Stimulated activated naive CD8-positive, alpha-beta T cell treated with anti-CD3 and anti-CD28 coated beads, Interleukin-15, Interleukin-2, amounts not matched to agents 100 ng/mL and 50 ng/mL, for 24 hours (primary cell): ENCODE data around the gene RXRG.

Experiments
- H3K27ac Mint-ChIP-seq: one replicate; pipeline ENCODE4 v1.8.0; 2021; ENCODE audit warnings: mild to moderate bottlenecking, mixed read lengths
- H3K27me3 Mint-ChIP-seq: one replicate; pipeline ENCODE4 v1.8.0; 2021; ENCODE audit warnings: mixed read lengths
- H3K36me3 Mint-ChIP-seq: one replicate; pipeline ENCODE4 v1.8.0; 2021; ENCODE audit warnings: low read depth, mixed read lengths
- H3K4me1 Mint-ChIP-seq: one replicate; pipeline ENCODE4 v1.8.0; 2021; ENCODE audit warnings: low read depth, mixed read lengths
- H3K4me3 Mint-ChIP-seq: one replicate; pipeline ENCODE4 v1.8.0; 2021; ENCODE audit warnings: mild to moderate bottlenecking, mixed read lengths
- H3K9me3 Mint-ChIP-seq: one replicate; pipeline ENCODE4 v1.8.0; 2021; ENCODE audit warnings: mixed read lengths

The RXRG gene

DNA sequence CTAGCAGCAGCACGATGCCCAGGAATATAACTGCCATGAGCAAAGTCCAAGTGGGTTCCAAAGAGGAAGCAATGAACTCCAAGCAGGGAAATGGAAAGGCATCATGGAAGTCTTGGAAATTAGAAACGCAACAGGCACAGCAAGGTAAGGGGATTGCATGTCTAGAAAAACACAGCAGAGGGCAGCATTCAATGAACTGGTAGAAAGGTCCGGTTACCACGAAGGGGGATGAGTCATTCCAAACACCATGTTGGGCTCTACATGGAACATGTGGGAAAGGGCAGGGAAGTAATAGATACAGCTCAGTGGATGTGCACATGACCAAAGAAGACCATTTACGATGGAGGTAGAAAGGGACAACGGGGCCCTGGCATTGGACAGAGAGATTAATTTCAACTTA lies 36.4 kb downstream of the RXRG start:
- Mint-ChIP-seq H3K36me3 (no peaks in the 10 kb centered on the region), H3K27me3 (peaks cover 41% of the 10 kb centered on the region), H3K4me3 (no peak overlapping the region), H3K9me3 (no peaks in the 10 kb centered on the region), H3K27ac (no peak overlapping the region), H3K4me1 (no peaks in the 10 kb centered on the region)

DNA sequence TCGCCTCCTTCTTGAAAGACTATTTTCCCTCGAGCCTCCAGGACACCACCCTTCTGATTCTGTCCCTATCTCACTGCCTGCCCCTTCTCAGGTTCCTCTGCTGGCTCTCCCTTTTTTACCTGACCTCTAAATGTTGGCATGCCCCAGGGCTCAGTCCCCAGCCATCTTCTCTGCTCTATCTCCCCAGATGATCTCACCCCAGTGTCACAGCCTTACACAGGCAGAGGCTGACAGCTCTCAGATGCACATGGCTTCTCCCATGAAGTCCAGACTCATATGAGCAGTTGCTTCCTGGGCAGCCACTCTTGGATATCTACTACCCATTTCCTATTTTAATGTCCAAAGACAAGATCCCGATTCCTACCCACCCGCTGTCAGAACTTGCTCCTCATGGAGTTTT lies 37.5 kb downstream of the RXRG start:
- Mint-ChIP-seq H3K9me3 (no peaks in the 10 kb centered on the region), H3K4me1 (no peaks in the 10 kb centered on the region), H3K36me3 (no peaks in the 10 kb centered on the region), H3K27ac (no peak overlapping the region), H3K27me3 (peaks cover 38% of the 10 kb centered on the region), H3K4me3 (no peak overlapping the region)

GRCh38 chr1:165403835-165404482 lies 41.0 kb downstream of the RXRG start:
- no peak overlapping the region for H3K4me3 Mint-ChIP-seq
- no peaks in the 10 kb centered on the region for H3K4me1 Mint-ChIP-seq
- H3K36me3 Mint-ChIP-seq = no peaks in the 10 kb centered on the region
- peaks cover 38% of the 10 kb centered on the region for H3K27me3 Mint-ChIP-seq
- H3K9me3 Mint-ChIP-seq = no peaks in the 10 kb centered on the region
- H3K27ac Mint-ChIP-seq = no peak overlapping the region

DNA sequence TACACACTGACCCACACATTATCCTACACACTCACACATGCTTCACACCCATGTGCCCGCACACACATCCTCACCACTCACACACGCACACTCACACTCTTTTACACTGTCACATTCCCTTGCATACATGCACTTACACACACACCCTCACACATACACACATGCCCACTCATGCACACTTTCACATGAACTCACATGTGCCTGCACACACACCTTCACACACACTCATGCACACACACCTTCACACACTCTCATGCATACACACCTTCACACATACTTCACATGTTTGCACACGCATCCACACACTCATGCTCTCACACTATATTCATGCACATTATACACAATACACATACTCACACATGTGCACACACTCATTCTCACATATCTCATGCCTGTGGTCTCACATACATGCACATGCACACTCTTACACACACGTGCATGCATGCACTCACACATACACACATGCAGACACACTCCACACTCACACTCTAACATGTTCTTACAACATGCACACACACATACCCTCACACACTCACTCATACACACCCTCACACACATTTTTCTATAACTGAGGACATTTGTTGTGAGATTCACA lies 42.3 kb downstream of the RXRG start:
- Mint-ChIP-seq H3K4me1 (no peaks in the 10 kb centered on the region), H3K27ac (no peak overlapping the region), H3K9me3 (no peaks in the 10 kb centered on the region), H3K27me3 (peaks cover 33% of the 10 kb centered on the region), H3K36me3 (no peaks in the 10 kb centered on the region), H3K4me3 (no peak overlapping the region)

GRCh38 chr1:165397944-165398343 lies 47.0 kb downstream of the RXRG start:
- H3K27me3 Mint-ChIP-seq = peaks cover 60% of the 10 kb centered on the region
- no peak overlapping the region for H3K4me3 Mint-ChIP-seq
- H3K9me3 Mint-ChIP-seq = no peaks in the 10 kb centered on the region
- no peak overlapping the region for H3K27ac Mint-ChIP-seq
- H3K4me1 Mint-ChIP-seq = peaks cover 8% of the 10 kb centered on the region
- no peaks in the 10 kb centered on the region for H3K36me3 Mint-ChIP-seq

- no peaks in the 10 kb centered on the region for H3K9me3 Mint-ChIP-seq
- peaks cover 15% of the 10 kb centered on the region for H3K4me1 Mint-ChIP-seq
- peaks cover 80% of the 10 kb centered on the region for H3K27me3 Mint-ChIP-seq
- H3K36me3 Mint-ChIP-seq = no peaks in the 10 kb centered on the region
- H3K4me3 Mint-ChIP-seq = no peak overlapping the region
- H3K27ac Mint-ChIP-seq = no peak overlapping the region
These were observed 49.0 kb downstream of the RXRG start for GRCh38 chr1:165395901-165396300.

DNA sequence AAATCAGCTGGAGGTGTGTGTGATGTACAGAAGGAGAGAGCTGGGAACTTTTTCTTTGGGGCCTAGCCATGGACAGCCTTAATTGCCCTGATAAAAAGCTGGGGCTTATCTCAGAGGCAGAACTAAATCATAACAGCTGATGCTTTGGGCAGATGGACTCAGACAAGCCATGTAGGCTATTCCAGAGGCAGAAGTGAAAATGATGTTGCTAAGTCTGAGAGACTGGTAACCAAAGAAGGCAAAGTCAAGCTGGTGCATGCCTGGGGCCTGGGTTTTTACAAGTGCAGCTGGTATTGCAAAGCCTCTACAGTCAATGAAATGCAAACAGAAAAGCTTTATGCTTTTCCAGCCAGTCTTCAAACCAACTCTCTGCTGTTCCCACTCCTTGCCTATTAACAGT lies 49.4 kb downstream of the RXRG start:
- H3K36me3 Mint-ChIP-seq = no peaks in the 10 kb centered on the region
- peaks cover 80% of the 10 kb centered on the region for H3K27me3 Mint-ChIP-seq
- H3K4me3 Mint-ChIP-seq = no peak overlapping the region
- peaks cover 15% of the 10 kb centered on the region for H3K4me1 Mint-ChIP-seq
- H3K27ac Mint-ChIP-seq = no peak overlapping the region
- no peaks in the 10 kb centered on the region for H3K9me3 Mint-ChIP-seq

DNA sequence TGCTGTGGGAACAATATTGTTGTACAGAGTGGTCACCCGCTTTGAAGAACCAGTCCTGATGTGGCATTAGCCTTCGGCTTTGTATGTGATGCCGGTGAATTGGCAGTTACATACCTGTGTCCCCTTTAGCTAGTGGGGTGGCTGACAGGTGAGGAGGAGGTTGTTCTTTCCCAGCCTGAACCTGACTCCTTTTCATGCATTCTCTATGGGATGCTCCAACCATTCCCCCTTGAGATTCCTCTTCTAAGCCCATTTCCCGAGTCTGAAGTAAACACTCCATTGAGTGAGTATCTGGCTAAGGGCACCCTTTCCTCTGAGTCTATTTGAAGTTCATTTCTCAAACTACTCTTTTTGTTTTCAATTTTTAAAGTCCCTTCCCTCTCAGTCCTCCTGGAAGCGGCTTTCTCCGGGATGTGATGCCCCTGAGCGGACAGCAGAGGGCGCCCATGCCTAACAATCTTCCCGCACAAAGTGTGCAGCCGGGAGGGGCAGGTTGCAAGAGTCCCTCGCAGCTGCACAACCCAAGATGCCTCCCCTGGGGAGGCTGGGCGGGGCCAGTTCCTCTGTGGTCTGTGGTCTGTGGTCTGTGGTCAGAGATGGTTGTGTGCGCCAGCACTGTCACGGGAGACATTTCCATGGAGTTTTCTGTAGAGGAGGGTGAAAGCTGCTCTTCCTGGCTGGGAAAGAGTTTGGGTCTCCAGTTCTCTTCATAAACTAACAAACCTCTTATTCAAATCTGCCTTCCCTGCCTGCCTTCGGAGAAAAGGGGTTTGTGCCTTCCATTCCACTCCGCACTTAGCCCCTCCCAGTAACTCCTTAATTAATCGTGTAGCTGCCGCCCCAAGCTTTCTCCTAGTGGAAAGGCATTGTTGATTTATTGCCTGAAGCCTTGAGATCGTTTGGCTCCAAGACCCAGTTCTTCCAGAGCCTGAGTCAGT lies 52.0 kb downstream of the RXRG start:
- no peaks in the 10 kb centered on the region for H3K9me3 Mint-ChIP-seq
- H3K27me3 Mint-ChIP-seq = peaks cover 89% of the 10 kb centered on the region
- peak overlapping the region; percentile 66 for H3K4me3 Mint-ChIP-seq

DNA sequence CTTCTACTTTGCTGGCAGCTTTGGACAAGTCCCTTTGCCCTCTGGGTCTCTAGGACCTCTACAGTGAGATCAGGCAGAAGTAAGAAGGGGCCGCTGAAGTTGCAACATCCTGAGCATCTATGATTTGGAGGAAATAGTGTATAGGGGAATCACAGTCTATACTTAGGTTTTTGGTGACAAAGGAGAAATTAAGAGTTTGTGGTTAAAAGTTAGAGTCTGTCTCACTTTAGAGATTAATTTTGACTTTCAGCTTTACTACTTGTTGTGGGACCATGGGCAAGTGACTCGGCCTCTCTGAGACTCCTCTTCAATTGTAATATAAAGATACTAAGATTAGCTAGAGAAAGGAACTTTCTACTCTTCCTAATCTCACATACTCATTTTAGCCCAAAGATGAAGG lies 55.3 kb downstream of the RXRG start:
- Mint-ChIP-seq H3K27ac (no peak overlapping the region), H3K4me3 (no peak overlapping the region), H3K27me3 (peaks cover 82% of the 10 kb centered on the region), H3K36me3 (no peaks in the 10 kb centered on the region), H3K9me3 (no peaks in the 10 kb centered on the region), H3K4me1 (peaks cover 15% of the 10 kb centered on the region)

More for the DNA sequence above, 52.0 kb downstream of the RXRG start:
- Mint-ChIP-seq H3K4me1 (peaks cover 15% of the 10 kb centered on the region), H3K36me3 (no peaks in the 10 kb centered on the region), H3K27ac (peak overlapping the region; percentile 91)

DNA sequence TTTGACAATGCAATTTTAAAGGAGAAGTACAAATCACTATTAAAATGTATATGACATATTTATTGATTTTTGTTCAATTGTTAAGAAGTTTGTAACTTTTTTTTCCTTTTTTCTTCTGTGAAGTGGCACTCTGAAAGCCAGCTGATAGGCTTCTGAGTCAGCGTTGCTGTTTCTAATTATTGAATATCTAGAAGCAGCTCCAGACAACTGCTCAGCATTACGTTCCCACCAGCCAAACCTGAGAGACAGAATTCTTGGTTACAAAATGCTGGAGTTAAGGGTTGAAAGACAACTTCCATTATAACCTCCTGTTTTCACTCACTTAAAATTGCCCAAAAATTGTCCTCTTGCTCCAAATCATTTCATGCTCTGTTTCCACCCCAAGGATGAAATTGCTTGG lies 57.0 kb downstream of the RXRG start:
- H3K4me1 Mint-ChIP-seq = peaks cover 7% of the 10 kb centered on the region
- H3K36me3 Mint-ChIP-seq = no peaks in the 10 kb centered on the region
- no peaks in the 10 kb centered on the region for H3K9me3 Mint-ChIP-seq

GRCh38 chr1:165387505-165387904 lies 57.4 kb downstream of the RXRG start:
- no peaks in the 10 kb centered on the region for H3K36me3 Mint-ChIP-seq
- H3K27me3 Mint-ChIP-seq = peaks cover 71% of the 10 kb centered on the region
- no peak overlapping the region for H3K4me3 Mint-ChIP-seq
- H3K9me3 Mint-ChIP-seq = no peaks in the 10 kb centered on the region
- H3K4me1 Mint-ChIP-seq = peaks cover 2% of the 10 kb centered on the region
- H3K27ac Mint-ChIP-seq = no peak overlapping the region

More for the DNA sequence above, 57.0 kb downstream of the RXRG start:
- H3K27me3 Mint-ChIP-seq = peaks cover 72% of the 10 kb centered on the region
- no peak overlapping the region for H3K4me3 Mint-ChIP-seq
- H3K27ac Mint-ChIP-seq = no peak overlapping the region

- H3K4me3 Mint-ChIP-seq = no peak overlapping the region
- H3K27me3 Mint-ChIP-seq = peaks cover 66% of the 10 kb centered on the region
- H3K36me3 Mint-ChIP-seq = no peaks in the 10 kb centered on the region
- H3K27ac Mint-ChIP-seq = no peak overlapping the region
- H3K9me3 Mint-ChIP-seq = no peaks in the 10 kb centered on the region
- no peaks in the 10 kb centered on the region for H3K4me1 Mint-ChIP-seq
These were observed 61.1 kb downstream of the RXRG start for GRCh38 chr1:165383599-165384405.

DNA sequence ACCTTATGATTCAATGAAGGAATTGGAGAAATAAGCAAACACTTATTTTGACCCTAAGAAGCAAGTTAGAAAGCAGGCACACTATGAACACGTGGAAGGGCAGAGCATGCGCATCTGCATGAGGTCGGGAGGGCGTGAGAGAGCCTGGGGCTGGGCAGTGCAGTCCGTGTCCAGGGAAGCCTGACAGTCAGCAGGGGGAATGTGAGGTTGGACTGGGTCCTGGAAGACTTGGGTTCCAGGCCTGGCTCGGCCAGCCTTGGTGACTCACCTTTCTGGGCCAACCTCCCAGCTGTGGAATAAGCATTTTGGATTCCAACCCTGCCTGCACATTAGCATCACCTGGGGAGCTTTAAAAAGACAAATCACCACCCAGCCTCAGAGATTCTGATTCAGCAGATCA lies 61.9 kb downstream of the RXRG start:
- H3K27me3 Mint-ChIP-seq = peaks cover 60% of the 10 kb centered on the region

GRCh38 chr1:165381745-165382505 lies 63.0 kb downstream of the RXRG start:
- Mint-ChIP-seq H3K4me3 (no peak overlapping the region), H3K36me3 (no peaks in the 10 kb centered on the region), H3K27me3 (peaks cover 55% of the 10 kb centered on the region), H3K9me3 (no peaks in the 10 kb centered on the region), H3K27ac (no peak overlapping the region), H3K4me1 (peaks cover 3% of the 10 kb centered on the region)

More for the DNA sequence above, 61.9 kb downstream of the RXRG start:
- Mint-ChIP-seq H3K4me3 (no peak overlapping the region), H3K4me1 (no peaks in the 10 kb centered on the region), H3K9me3 (no peaks in the 10 kb centered on the region), H3K36me3 (no peaks in the 10 kb centered on the region), H3K27ac (no peak overlapping the region)
